ENCODE results near the gene CFAP300.
A peak's percentile ranks its signal among the peaks of the same experiment; 100 is the strongest.

CFAP300 gene

DNA sequence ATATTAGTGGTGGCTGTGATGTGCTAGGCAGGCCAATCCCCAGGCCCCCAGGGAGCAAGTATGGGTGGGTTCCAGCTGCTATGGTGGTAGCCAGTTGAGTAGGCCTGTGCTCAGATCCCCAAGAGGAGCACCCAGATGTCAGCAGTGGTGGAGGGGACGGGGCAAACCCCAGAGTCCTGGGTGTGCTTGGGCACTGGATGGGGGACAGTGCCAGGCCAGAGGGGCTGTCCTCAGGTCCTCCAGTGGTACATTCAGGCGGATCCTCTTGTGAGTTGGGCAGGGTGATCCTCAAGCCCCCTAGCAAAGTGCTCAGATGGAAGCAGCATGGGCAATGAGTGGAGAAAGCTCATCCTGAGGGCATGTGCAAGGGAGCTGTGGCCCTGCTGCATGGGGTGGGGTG, 26.0 kb downstream of the CFAP300 start:
- no peak for FAIRE-seq

DNA sequence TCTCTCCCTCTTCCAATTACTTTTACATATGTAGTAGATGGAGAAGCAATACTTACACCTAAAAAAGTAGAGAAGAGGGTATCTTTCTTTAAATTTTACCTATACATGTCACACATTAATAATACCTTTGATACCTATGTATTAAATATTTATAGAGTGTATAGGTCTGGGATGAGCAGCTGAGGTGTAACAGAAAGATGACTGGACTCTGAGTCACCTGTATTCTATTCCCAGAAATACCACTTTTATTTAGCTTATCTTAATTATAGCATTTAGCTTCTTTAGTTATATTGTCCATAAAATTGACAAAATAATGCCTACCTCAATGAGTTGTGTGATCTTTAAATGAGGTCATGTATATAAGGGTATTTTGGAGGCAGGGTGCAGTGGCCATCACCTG, 32.4 kb downstream of the CFAP300 start:
- no peak for FAIRE-seq

DNA sequence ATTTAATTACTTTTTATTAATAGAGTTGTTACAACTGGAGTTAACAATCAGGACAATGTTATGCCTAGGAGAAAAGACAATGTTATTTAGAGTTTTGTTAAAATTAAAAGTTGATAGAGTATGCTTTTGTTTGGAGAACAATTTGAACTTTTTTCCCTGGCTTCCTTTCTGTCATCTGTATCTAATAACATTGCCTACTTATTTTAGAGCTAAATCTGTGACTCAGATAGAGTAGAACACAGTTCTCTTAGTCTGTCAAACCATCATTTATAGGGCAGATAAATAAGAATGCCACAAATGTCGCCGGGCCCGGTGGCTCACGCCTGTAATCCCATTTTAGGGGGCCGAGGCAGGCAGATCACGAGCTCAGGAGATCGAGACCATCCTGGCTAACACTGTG, 34.1 kb downstream of the CFAP300 start:
- no peak for FAIRE-seq

DNA sequence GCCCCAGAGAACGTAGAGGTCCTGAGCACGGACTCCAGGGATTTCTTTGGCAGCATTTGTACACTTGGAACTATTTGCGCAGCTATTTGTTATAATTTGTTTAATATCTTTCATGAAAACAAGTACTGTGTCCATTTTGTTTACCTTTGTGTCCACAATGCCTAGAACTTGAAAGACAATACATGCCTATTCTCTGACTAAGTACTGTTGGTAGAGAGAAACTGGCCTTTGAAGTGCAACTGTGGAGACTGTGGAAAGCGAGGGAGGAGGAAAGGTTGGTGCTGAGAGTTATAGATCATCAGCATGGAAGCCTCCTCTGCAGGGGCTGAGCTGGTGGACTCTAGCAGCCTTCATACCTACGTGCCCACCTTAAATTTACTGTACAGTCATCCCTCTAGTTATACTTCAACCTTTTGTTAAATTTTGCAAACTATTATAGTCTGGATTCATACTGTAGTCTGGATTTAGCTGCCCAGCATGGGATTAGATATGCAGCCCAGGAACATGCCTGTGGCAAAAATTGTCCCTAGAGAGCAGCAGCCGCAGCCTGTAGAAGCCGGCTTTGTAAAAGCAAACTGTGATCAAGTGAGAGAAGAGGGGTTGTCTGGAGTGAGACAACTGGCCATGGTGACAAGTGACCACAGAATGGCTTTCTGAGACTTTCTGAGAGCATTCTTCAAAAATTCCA, 38.8 kb downstream of the CFAP300 start:
- no peak for FAIRE-seq

DNA sequence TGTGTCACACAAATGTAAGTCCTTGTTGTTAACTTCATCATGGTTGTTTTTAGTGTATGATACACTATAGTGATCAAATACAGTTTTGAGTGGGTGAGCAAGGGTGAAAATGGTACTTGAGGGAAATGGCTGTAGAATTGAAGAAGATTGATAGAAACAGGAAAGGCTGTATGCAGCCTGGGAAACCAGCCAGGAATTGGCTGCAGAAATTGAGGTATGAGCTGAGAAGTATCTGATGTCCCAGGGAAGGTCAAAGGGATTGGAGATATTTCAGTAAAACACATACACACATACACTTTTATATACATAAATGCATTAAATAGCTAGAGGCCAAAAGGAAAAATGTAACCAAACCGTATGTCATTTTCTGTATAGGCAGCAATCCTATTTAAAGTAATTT, 49.9 kb downstream of the CFAP300 start:
- no peak for FAIRE-seq

DNA sequence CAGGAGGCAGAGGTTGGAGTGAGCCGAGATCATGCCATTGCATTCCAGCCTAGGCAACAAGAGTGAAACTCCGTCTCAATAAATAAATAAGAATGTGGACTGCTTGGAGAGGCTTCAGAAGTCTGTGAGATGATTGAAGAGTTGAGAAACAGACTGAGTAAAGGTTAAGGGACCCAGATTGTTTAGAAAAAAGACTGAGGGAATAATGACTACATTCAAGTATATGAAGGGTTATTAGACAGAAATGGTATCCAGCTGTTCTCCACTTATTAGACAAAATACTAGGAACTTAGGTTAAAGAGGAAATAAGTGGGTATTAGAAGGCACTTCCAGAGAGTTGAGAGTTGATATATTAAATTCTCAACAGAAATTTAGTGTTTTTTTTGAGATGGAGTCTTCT, 52.5 kb downstream of the CFAP300 start:
- FAIRE-seq, result no peak

DNA sequence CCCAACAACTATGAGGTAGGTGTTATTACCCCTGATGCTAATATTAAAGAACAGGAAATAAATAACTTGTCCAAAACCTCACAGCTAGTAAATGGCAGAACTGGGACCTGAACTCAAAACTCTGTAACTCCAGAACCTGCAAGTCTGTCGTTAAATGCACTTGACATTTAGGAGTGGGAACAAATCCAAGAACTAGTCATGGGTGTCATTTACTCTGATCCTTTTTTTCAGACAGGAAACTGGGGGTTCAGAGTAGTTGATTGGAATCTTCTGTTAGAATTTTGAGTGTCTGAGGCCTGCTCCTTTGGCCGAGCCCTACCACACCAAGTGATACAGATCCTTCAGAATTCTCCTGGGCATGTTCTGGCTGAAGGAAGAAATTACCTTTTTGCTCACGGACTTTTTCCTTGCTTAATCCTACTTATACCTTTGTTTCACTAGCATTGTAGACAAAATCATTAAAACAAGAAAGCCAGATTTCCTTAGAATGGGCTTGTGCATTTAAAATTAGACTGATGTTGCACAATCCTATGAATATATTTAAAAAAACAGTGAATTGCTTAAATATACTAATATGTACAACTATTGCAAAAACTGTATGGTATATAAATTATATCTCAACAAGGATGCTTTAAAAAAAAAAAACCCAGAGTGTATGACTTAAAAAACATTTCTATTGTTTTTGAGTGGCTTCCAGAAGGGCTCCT, 61.6 kb downstream of the CFAP300 start:
- no peak for FAIRE-seq

DNA sequence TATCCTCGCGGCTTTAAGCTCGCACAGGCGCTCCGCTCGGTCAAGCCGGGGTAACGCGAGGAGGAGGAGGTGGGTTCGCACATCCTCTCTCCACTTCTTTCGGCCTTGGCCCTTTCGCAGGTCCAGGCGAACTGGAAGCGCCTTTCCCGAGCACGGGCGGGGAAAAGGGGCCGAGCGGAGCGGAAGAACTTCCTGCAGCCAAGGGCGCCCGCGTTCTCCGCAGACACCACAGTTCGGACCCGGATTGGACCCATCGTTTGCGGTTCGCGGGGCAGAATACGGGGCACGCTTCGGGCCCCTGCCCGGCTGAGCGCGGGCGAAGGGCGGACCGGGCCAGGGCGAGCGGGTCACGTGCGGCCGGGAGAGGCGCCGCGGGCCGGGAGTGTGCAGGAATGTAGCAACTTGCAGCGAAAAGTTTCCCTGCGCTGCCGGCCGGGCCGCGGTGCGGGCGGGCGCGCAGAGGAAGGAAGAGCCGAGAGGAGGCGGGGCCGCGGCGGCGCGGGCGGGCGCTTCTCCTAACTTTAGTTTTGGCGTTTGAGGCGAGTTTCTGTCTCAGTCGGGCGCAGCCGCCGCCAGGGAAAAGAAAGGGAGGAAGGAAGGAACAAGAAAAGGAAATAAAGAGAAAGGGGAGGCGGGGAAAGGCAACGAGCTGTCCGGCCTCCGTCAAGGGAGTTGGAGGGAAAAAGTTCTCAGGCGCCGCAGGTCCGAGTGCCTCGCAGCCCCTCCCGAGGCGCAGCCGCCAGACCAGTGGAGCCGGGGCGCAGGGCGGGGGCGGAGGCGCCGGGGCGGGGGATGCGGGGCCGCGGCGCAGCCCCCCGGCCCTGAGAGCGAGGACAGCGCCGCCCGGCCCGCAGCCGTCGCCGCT, 62.9 kb downstream of the CFAP300 start, which contains the start of gene YAP1:
Gene YAP1 (plus strand): TSS at position 552 of the 865 bp plus-strand sequence. CDS start 402 bp downstream, outside the sequence.
- FAIRE-seq, result no peak

DNA sequence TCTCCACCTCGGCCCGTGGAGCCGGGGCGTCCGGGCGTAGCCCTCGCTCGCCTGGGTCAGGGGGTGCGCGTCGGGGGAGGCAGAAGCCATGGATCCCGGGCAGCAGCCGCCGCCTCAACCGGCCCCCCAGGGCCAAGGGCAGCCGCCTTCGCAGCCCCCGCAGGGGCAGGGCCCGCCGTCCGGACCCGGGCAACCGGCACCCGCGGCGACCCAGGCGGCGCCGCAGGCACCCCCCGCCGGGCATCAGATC, 63.4 kb downstream of the CFAP300 start:
- FAIRE-seq, result no peak

DNA sequence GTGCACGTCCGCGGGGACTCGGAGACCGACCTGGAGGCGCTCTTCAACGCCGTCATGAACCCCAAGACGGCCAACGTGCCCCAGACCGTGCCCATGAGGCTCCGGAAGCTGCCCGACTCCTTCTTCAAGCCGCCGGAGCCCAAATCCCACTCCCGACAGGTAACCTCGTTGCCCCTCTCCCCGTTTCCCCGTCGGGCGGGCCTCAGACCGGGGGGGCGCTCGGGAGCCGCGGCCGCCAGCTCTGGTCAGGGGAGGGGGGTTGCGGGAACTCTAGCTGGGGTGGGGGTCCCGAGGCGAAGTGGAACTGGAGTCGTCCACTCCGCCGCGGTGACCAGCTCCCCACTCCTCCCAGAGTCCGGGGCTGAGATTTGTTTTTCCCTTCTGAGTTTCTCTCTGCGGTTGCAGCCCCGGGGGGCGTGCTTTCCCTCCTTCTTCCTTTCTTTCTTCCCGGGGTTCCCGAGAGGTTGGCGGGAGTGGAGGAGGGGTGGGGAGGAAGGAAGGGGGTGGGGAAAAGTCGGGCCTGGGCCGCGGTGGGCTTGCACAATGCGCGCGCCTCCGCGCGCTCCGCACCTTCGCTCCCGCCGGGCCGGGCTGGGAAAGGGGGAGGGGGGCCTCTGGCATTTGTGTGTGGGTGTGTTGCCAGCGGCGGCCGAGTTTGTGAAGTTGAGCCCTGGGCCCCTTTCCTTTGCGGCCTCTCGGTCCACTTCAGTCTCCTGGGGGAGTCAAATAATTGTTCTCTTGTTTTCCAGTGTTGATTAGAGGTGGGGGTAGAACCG, 64.0 kb downstream of the CFAP300 start:
- FAIRE-seq, result no peak

DNA sequence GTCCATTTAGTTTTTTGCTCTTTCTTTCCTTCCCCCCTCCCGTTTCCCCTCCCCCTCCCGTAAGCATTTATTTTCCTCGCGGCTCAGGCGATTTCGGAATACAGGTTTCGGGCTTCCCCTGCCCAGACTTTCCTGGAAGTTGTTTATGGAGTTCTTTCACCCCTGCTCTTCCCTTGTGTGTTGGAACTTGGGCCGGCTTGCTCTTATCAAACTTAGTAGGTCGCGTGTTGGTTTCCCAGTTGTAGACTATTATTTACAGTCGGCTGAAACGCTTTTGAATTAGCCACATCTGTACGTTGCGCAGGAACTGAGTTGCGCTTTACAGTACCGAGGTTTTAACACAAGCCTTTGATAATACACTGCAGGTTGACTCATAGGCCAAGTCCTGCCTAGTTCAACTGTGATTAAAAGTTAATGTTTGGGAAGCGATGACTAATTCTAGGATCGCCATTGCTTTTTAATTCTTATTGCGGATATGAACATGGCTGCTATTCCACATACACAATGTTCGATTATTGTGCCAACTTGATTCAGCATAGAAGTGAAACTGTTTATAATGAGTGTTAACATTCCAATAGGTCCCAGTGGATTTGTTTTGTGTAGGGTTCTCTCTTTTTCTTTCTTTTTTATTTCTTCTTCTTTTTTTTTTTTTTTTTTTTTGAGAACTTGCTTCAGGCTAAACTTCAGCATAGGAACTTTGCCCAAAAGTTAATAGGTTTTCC, 64.7 kb downstream of the CFAP300 start:
- FAIRE-seq, result no peak

DNA sequence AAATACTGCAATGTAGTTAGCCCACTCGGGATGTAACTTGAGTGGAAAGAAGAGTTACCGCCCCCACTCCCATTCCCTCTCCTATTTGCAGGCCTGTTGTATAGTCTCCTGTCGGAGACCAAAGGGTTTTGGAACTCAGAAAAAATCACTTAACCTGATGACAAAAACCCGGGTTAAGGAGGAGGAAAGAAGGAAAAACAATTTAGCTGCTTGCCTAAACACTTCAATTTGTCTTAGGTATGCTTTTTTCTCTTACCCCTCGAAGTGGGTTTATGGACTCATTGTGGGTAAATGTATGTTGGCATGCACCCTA, 65.2 kb downstream of the CFAP300 start:
- FAIRE-seq, result no peak

DNA sequence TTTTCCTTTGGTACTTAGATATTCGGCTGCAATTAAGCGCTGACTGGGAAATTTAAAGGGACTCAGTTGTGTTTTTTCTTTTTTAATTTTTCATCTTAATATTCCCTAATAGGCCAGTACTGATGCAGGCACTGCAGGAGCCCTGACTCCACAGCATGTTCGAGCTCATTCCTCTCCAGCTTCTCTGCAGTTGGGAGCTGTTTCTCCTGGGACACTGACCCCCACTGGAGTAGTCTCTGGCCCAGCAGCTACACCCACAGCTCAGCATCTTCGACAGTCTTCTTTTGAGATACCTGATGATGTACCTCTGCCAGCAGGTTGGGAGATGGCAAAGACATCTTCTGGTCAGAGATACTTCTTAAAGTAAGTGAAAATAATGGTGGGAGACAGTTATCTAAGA, 66.8 kb downstream of the CFAP300 start:
- no peak for FAIRE-seq

DNA sequence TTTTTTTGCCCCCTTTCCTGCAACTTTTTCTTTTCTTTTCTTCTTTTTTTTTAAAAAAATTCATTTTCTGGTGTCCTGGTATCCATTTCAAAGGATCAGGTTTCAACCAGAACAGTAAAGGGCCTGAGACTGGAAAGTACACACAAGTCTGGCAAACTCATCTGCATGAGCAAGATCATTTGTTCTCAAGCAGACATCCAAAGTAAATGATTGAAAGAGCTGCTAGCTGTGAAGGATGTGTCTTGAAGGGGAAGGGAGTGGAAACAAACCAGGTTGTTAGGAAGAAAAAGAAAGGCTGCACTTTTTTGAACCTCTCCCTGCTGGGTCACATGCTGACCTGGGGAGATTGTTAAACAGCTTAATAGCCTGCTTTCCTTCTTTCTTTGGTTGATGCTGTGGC, 68.3 kb downstream of the CFAP300 start:
- no peak for FAIRE-seq

DNA sequence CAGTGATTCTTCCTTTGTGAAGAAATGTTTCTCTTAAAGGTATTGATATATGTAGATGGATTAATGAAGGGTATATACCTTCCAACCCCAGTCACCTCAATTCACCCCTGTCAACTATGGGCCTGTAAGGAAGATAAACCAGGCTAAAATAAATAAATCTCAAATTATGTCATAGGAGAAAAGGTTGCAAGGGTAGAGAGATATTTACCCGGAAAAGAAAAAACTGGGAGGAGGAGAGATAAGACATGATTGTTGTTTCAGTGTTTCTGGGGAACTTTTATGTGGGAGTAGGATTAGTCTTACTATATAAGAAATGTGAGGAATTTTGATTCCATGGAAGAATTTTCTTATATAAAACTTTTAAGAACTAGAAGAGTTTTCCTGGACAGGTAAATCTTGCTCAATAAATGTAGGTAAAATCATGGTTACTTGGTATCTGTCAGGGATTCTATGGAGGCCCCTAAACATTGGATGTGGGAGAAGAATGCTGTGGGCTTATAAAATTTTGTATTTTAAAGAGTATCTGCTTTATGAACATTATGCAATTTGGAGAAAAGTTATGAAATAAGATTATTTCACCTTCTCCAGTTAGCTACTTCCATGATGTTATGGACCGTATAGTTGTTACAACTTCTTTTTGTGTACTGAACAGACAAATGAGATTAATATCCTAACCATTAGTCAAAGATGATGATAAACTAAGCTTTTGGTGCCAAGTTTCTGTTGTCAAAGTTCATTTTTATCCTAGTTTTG, 69.4 kb downstream of the CFAP300 start:
- peak; percentile 64 for FAIRE-seq

DNA sequence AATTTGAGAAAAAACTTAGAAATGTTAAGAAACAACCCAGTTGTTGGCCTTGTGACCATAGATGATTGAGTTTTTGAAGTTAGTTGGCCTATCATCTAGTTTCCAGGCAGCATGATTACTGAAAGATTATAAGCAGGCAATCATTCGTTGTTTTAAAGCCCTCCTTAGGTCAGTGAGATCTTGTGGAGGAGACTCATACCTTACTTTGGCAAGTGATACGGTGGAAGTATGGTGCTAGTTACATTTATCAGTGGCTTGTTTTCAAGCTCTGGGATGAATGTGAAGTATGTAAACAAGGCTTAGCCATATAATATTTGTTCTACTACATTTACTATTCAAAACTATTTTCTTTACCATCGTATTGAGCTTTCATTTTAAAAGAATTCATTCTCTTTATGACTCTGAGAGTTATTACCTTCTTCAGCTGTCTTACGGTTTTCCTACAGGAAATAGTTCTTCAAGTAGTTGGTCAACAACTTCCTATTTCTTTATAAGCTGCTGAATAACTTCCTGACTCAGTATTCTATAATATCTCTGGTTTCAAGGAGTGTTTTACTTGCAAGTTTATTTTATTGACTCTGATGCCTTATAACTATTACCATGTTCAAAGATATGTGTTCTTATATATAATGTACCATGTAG, 70.4 kb downstream of the CFAP300 start:
- FAIRE-seq, result no peak

DNA sequence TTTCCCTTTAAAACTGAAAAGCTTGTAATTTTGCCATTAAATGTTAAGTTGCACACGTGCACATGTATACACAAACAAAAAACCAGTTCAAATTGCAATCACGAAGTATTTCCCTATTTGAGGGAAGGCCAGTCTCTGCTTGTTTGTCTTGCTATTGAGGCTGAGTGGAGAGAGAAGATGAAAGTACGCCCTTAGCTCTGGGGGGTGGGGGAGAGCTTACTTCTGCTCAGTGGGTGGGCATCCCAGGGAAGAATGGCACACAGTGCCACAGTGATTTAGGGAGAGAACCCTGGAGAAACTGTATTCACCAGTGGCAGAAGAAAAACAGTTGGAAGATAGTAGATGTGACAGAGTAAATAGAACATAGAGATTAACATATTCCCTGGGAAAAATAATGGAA, 71.7 kb downstream of the CFAP300 start:
- FAIRE-seq, result no peak

DNA sequence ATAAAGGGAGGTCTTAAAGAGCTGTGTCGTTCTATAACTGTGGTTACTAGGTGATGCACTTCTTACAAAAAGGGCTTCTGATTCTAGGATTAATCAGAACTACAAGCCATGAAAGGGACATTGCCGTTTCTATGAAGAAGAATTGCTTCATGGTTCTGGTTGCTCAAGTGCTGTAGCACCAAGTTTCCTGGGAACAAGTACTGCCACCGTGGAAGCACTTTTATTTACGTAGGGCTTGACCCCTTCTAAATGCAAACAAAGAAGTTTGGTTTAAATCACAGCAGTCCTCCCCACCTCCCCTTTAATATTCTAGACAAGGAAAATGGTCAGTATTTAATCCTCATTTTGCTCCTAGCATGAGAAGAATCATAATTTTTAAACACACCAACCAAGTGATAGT, 72.8 kb downstream of the CFAP300 start:
- FAIRE-seq, result no peak

DNA sequence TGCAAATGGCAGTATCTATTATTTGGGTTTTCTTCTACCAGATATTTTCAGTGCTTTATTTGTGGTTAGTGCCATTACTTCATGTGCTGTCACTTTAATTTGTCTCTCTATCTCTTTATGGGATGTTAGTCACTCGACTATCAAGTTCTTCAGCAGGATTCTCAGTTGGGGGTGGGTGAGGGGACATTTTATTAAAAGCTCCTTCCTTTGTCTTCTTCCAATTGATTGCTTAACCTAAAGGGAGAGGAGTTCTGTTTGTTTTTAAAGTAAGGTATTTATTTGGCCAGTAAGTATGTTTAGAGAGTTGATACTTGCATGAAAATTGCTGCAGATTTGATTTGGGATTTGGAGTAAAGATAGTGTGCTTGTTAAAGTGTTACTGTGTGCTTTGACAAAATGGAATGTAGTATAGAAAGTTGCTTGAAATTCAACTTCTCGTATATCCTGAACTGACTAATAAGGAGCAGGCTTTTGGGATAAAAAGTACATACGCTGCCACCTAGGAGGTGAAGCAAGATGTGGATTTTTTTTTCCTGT, 73.3 kb downstream of the CFAP300 start:
- FAIRE-seq, result no peak

DNA sequence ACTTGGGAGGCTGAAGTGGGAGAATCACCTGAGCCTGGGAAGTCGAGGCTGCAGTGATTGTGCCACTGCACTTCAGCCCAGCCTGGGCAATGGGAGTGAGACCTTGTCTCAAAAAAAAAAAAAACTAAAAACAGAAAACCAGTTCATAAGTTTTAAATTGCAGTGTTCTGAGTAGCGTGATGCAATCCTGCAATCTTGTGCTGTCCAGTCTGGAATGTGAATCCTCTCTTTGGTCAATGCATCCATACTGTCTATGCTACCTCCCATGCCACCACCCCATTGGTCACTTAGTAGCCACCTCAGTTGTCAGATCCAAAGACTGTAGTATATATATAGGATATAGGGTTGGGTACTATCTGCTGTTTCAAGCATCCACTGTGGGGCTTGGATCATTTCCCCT, 74.1 kb downstream of the CFAP300 start:
- FAIRE-seq, result no peak
